ENCODE data around the gene ARID5B. TPM values are rescaled to one million over a fixed set of nuclear protein-coding genes. Genes with fewer than 3 reads are reported as not detected.

The ARID5B gene
- polyA plus RNA-seq, 1 donor from 2014 or later = 2.1 TPM

GRCh38 chr10:62088786-62089185, 187.3 kb downstream of the ARID5B start:
- no peaks in the 10 kb centered on the region for H4K20me1 ChIP-seq (ENCODE audit: insufficient read depth)
- H3K27ac ChIP-seq (ENCODE audit: low read length) = no peak overlapping the region
- no peaks in the 10 kb centered on the region for H3K79me2 ChIP-seq (replicated peaks; ENCODE audit: insufficient read depth, low read length)
- no peak overlapping the region for H2AFZ ChIP-seq (ENCODE audit: low read depth, low read length)
- H3K9ac ChIP-seq (ENCODE audit: low read length) = no peak overlapping the region
- no peaks in the 10 kb centered on the region for H3K27me3 ChIP-seq (ENCODE audit: insufficient read depth, low read depth, low read length)
- H3K9me2 ChIP-seq (ENCODE audit: insufficient read depth, low read length) = no peaks in the 10 kb centered on the region
- no peak overlapping the region for H3K4me2 ChIP-seq (ENCODE audit: low read length)
- H3K36me3 ChIP-seq (ENCODE audit: insufficient read depth, low read length) = no peaks in the 10 kb centered on the region
- no peak overlapping the region for H3K4me3 ChIP-seq (ENCODE audit: low read length)
- H3F3A ChIP-seq (ENCODE audit: insufficient read depth, low read length, poor library complexity, severe bottlenecking) = no peaks in the 10 kb centered on the region
- H3K9me3 ChIP-seq (ENCODE audit: low read length) = no peaks in the 10 kb centered on the region
- TF ChIP-seq RAD21 (conservative IDR thresholded peaks at IDR 0.05) (no peak), EP300 (conservative IDR thresholded peaks at IDR 0.05; ENCODE audit: poor library complexity, severe bottlenecking) (no peak), CTCF (IDR thresholded peaks at IDR 0.05; ENCODE audit: poor library complexity, severe bottlenecking) (no peak), TAF1 (IDR thresholded peaks at IDR 0.05; ENCODE audit: low read depth) (no peak)
- TF ChIP-seq, protein P1, sequence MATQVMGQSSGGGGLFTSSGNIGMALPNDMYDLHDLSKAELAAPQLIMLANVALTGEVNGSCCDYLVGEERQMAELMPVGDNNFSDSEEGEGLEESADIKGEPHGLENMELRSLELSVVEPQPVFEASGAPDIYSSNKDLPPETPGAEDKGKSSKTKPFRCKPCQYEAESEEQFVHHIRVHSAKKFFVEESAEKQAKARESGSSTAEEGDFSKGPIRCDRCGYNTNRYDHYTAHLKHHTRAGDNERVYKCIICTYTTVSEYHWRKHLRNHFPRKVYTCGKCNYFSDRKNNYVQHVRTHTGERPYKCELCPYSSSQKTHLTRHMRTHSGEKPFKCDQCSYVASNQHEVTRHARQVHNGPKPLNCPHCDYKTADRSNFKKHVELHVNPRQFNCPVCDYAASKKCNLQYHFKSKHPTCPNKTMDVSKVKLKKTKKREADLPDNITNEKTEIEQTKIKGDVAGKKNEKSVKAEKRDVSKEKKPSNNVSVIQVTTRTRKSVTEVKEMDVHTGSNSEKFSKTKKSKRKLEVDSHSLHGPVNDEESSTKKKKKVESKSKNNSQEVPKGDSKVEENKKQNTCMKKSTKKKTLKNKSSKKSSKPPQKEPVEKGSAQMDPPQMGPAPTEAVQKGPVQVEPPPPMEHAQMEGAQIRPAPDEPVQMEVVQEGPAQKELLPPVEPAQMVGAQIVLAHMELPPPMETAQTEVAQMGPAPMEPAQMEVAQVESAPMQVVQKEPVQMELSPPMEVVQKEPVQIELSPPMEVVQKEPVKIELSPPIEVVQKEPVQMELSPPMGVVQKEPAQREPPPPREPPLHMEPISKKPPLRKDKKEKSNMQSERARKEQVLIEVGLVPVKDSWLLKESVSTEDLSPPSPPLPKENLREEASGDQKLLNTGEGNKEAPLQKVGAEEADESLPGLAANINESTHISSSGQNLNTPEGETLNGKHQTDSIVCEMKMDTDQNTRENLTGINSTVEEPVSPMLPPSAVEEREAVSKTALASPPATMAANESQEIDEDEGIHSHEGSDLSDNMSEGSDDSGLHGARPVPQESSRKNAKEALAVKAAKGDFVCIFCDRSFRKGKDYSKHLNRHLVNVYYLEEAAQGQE (IDR thresholded peaks at IDR 0.05; ENCODE audit: borderline replicate concordance) = no peak

DNA sequence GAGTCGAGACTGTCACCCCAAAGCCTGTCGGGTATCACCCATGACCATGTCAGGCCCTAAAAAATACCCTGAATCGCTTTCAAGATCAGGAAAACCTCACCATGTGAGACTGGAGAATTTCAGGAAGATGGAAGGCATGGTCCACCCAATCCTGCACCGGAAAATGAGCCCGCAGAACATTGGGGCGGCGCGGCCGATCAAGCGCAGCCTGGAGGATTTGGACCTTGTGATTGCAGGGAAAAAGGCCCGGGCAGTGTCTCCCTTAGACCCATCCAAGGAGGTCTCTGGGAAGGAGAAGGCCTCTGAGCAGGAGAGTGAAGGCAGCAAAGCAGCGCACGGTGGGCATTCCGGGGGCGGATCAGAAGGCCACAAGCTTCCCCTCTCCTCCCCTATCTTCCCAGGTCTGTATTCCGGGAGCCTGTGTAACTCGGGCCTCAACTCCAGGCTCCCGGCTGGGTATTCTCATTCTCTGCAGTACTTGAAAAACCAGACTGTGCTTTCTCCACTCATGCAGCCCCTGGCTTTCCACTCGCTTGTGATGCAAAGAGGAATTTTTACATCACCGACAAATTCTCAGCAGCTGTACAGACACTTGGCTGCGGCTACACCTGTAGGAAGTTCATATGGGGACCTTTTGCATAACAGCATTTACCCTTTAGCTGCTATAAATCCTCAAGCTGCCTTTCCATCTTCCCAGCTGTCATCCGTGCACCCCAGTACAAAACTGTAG, 191.0 kb downstream of the ARID5B start:
- Histone ChIP-seq H2AFZ (ENCODE audit: low read depth, low read length) (no peak overlapping the region), H3K9ac (ENCODE audit: low read length) (no peak overlapping the region), H3K27ac (ENCODE audit: low read length) (no peak overlapping the region), H3F3A (ENCODE audit: insufficient read depth, low read length, poor library complexity, severe bottlenecking) (no peaks in the 10 kb centered on the region), H3K27me3 (ENCODE audit: insufficient read depth, low read depth, low read length) (no peaks in the 10 kb centered on the region), H3K79me2 (replicated peaks; ENCODE audit: insufficient read depth, low read length) (no peaks in the 10 kb centered on the region), H3K4me2 (ENCODE audit: low read length) (no peak overlapping the region), H3K9me2 (ENCODE audit: insufficient read depth, low read length) (no peaks in the 10 kb centered on the region), H4K20me1 (ENCODE audit: insufficient read depth) (no peaks in the 10 kb centered on the region), H3K9me3 (ENCODE audit: low read length) (no peaks in the 10 kb centered on the region), H3K4me3 (ENCODE audit: low read length) (no peak overlapping the region), H3K36me3 (ENCODE audit: insufficient read depth, low read length) (no peaks in the 10 kb centered on the region)
- TF ChIP-seq CTCF (IDR thresholded peaks at IDR 0.05; ENCODE audit: poor library complexity, severe bottlenecking) (no peak), TAF1 (IDR thresholded peaks at IDR 0.05; ENCODE audit: low read depth) (no peak), EZH2 (IDR thresholded peaks at IDR 0.05; ENCODE audit: borderline replicate concordance, insufficient read depth, low read length, poor library complexity, severe bottlenecking) (no peak)

Measured in neural cell (in vitro differentiated cells).